Ureter (tissue), 1 donor: ENCODE results near the gene PRRC2B. TPM values are rescaled to one million over a fixed set of nuclear protein-coding genes. Genes with fewer than 3 reads are reported as not detected.
"Not testable (repeated sequence)": the region's sequence is repeated elsewhere in the genome, so short reads cannot be mapped to it uniquely, and the experiment has no call there.

Experiments
- DNase-seq: peaks from one replicate; pipeline ENCODE4 v3.0.0-alpha.2; 2020; ENCODE audit warnings: low spot score
- total RNA-seq: library from RNA; stranded (reverse); gene quantifications from one replicate; pipeline ENCODE4 v1.2.4, GENCODE V29; 2023
- donor health status: DM: yes; HTN: yes; CAD: no.

Gene PRRC2B
- total RNA-seq, 1 donor from 2014 or later = 215 TPM

- DNase-seq = no peak
Observed at GRCh38 chr9:131485728-131486422, 92.0 kb downstream of the PRRC2B start.

GRCh38 chr9:131487001-131487400 is 93.1 kb downstream of the PRRC2B start:
- no peak for DNase-seq

- DNase-seq = no peak
Observed at GRCh38 chr9:131487621-131488031, 93.7 kb downstream of the PRRC2B start.

GRCh38 chr9:131490514-131490913 is 96.6 kb downstream of the PRRC2B start:
- DNase-seq = no peak

- DNase-seq = no peak
Observed at GRCh38 chr9:131491001-131491710, 97.3 kb downstream of the PRRC2B start.

- DNase-seq = no peak
Observed at GRCh38 chr9:131492070-131492469, 98.2 kb downstream of the PRRC2B start.

- no peak for DNase-seq
Observed at GRCh38 chr9:131494296-131494870, 100.5 kb downstream of the PRRC2B start.

GRCh38 chr9:131495785-131496184 is 101.9 kb downstream of the PRRC2B start:
- DNase-seq = no peak

GRCh38 chr9:131496844-131497405 is 103.0 kb downstream of the PRRC2B start:
- DNase-seq = no peak

GRCh38 chr9:131499254-131499767 is 105.4 kb downstream of the PRRC2B start:
- no peak for DNase-seq

- DNase-seq = no peak
Observed at GRCh38 chr9:131500377-131500776, 106.5 kb downstream of the PRRC2B start.

- DNase-seq = no peak
Observed at GRCh38 chr9:131500939-131501541, 107.2 kb downstream of the PRRC2B start.

GRCh38 chr9:131502781-131503625 is 109.1 kb downstream of the PRRC2B start, which contains the start of gene POMT1:
Gene POMT1, plus strand, starts transcription at chr9:131502918. Its CDS starts 1,301 bp downstream, at chr9:131504219.
- peak; percentile 88 for DNase-seq

GRCh38 chr9:131503626-131504465 is 110.0 kb downstream of the PRRC2B start:
- no peak for DNase-seq

- DNase-seq = no peak
Observed at GRCh38 chr9:131505012-131505411, 111.1 kb downstream of the PRRC2B start.

GRCh38 chr9:131511416-131511815 is 117.5 kb downstream of the PRRC2B start:
- no peak for DNase-seq

GRCh38 chr9:131511880-131512279 is 118.0 kb downstream of the PRRC2B start:
- no peak for DNase-seq

GRCh38 chr9:131513177-131513576 is 119.3 kb downstream of the PRRC2B start:
- no peak for DNase-seq

GRCh38 chr9:131515559-131516031 is 121.7 kb downstream of the PRRC2B start:
- DNase-seq = not testable (repeated sequence)

- no peak for DNase-seq
Observed at GRCh38 chr9:131516100-131516499, 122.2 kb downstream of the PRRC2B start.
